Right lobe of liver (tissue), 6 donors: ENCODE results near the gene NOTCH1. TPM values are rescaled to one million over a fixed set of nuclear protein-coding genes. Genes with fewer than 3 reads are reported as not detected.
"Not testable (repeated sequence)": the region's sequence is repeated elsewhere in the genome, so short reads cannot be mapped to it uniquely, and the experiment has no call there.

ENCODE experiments used
- ATAC-seq, 4 donors: fragments of 200-7000 bp; cut with Tn5 transposase; one replicate each; pipeline ENCODE4 v1.9.1; 2020; ENCODE audit warnings: mild to moderate bottlenecking in 4 of 4, moderate library complexity in 4 of 4
- DNase-seq, 3 donors: peaks; one replicate each; pipeline ENCODE4 v3.0.0-alpha.2; 2020
- H3K27ac ChIP-seq, 3 donors: fragments of 200-600 bp; one replicate each; pipeline ENCODE4 v1.8.0; 2022
- H3K27me3 ChIP-seq, 2 donors: fragments of 200-600 bp; one replicate each; pipeline ENCODE4 v1.8.0; 2022
- H3K36me3 ChIP-seq, 4 donors: fragments of 200-600 bp; sonication (generic) in 1 of 4; one replicate each; pipeline versions ENCODE4 v1.5.1 to v1.8.0; 2017 to 2022; ENCODE audit warnings: control low read depth in 1 of 4
- H3K4me1 ChIP-seq, 4 donors: fragments of 200-600 bp; sonication (generic) in 1 of 4; one replicate each; pipeline versions ENCODE4 v1.5.1 to v1.8.0; 2017 to 2022; ENCODE audit warnings: control low read depth in 1 of 4
- H3K4me3 ChIP-seq, 3 donors: fragments of 200-600 bp; one replicate each; pipeline ENCODE4 v1.8.0; 2022
- H3K9me3 ChIP-seq, 4 donors: fragments of 200-600 bp; sonication (generic) in 1 of 4; one replicate each; pipeline versions ENCODE4 v1.5.1 to v1.8.0; 2017 to 2022; ENCODE audit warnings: control low read depth in 1 of 4
- POLR2A ChIP-seq: fragments of 450-650 bp; IDR thresholded peaks from one replicate; pipeline ENCODE4 v1.6.1; 2017; ENCODE audit warnings: antibody characterized with exemption, mild to moderate bottlenecking
- WGBS: methylation state at CpG from one replicate; pipeline ENCODE4 v1.1.6; 2018; ENCODE audit warnings: low coverage, low lambda C conversion rate; ENCODE audit not compliant: insufficient coverage; ENCODE audit errors: missing lambda C conversion rate; 5-methylcytosine and 5-hydroxymethylcytosine counted together
- intact Hi-C, 2 donors: fragments of 100-400 bp; cut with DNase I; formaldehyde crosslinking; loops; one replicate each; pipeline versions ENCODE4 v1.11.2 to v1.14.1; 2022
- total RNA-seq, 6 experiments: library from RNA; depleted of rRNA in 2 of 6; stranded (reverse); fragments of >200 nt in 2 of 6; fragmentation: NEBNext Ultra II Directional in 3 of 6; extraction: Animal tissue kit (Norgen Biotek cat#: 25700) in 3 of 6; gene quantifications; one replicate each; pipeline versions ENCODE4 v1.1.0 to v1.2.4, GENCODE V29; 2016 to 2023
- TF ChIP-seq, protein P1 (sequence below), 4 donors: fragments of 200-600 bp in 3 of 4; fragments of 450-650 bp in 1 of 4; IDR thresholded peaks; one replicate each; pipeline versions ENCODE4 v1.5.1 to v1.8.0; 2016 to 2022; ENCODE audit warnings: antibody characterized with exemption in 4 of 4, mild to moderate bottlenecking in 2 of 4
- donor health status: DM: no; HTN: yes; CAD: no.
- donor health status: DM: no; HTN: no; CAD: no.
- donor health status: DM: no; HTN: no; CAD: no.
- donor health status: DM: no; HTN: yes; CAD: no.
- donor health status: DM: no; HTN: yes; CAD: no.

NOTCH1 gene
- total RNA-seq, 6 experiments from 2014 or later, result 17.4 to 26.2 (median 19.3) TPM

DNA sequence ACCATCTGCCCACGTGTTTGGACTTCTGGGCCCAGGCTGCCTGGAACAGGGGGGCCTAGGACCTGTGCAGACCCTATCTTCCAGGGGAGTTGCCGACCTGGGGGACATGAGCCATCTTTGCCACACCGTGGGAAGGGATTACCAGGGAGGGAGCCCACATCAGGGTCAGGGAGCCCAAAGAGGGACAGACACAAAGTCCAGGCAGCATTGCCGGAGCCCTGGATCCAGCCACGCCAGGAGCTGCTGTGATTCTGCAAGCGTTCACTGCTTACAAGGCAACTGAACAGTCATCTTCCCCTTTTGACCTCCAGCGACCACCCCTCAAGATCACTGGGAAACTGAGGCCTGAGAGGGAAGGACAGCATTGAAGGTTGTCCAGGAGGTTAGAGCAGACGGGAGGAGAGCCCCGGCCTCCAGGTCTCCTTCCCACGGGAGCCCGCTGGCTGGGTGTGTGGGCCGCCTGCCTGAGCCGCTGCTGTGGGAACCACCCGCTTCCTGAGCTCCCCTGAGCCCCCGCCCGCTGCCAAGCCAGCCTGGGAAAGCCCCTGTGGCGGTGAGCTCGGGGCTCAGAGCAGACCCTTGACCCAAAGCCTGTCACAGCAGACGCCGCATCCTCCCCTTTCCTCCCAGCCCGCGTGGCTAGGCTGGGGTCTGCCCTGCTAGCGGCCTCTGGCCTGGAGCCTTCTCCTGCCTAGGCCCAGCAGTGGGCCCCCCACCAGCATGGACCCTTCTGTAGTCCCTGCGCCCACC lies 17.1 kb upstream of the NOTCH1 start:
- intact Hi-C loops, result no loop called here
- H3K27me3 ChIP-seq, result no peaks in the 10 kb centered on the region
- no peaks in the 10 kb centered on the region for H3K9me3 ChIP-seq
- H3K4me1 ChIP-seq, result peaks cover 0 to 45% (median 10%) of the 10 kb centered on the region in 4 donors
- ATAC-seq (no peak), DNase-seq (no peak)
- no peak overlapping the region for H3K27ac ChIP-seq
- WGBS, result 90% methylated on average over 4 of the region's 24 CpGs
- no peak for TF ChIP-seq POLR2A
- TF ChIP-seq, protein P1, sequence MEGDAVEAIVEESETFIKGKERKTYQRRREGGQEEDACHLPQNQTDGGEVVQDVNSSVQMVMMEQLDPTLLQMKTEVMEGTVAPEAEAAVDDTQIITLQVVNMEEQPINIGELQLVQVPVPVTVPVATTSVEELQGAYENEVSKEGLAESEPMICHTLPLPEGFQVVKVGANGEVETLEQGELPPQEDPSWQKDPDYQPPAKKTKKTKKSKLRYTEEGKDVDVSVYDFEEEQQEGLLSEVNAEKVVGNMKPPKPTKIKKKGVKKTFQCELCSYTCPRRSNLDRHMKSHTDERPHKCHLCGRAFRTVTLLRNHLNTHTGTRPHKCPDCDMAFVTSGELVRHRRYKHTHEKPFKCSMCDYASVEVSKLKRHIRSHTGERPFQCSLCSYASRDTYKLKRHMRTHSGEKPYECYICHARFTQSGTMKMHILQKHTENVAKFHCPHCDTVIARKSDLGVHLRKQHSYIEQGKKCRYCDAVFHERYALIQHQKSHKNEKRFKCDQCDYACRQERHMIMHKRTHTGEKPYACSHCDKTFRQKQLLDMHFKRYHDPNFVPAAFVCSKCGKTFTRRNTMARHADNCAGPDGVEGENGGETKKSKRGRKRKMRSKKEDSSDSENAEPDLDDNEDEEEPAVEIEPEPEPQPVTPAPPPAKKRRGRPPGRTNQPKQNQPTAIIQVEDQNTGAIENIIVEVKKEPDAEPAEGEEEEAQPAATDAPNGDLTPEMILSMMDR (IDR thresholded peaks at IDR 0.05), result no peak
- no peaks in the 10 kb centered on the region for H3K36me3 ChIP-seq
- H3K4me3 ChIP-seq, result no peak overlapping the region

- Histone ChIP-seq H3K27ac (no peak overlapping the region), H3K9me3 (no peaks in the 10 kb centered on the region), H3K36me3 (no peaks in the 10 kb centered on the region), H3K27me3 (no peaks in the 10 kb centered on the region), H3K4me1 (peaks cover 0 to 48% (median 12%) of the 10 kb centered on the region in 4 donors), H3K4me3 (no peak overlapping the region)
- TF ChIP-seq, protein P1 (IDR thresholded peaks at IDR 0.05), result no peak
- TF ChIP-seq POLR2A, result no peak
- intact Hi-C loops, result no loop called here
- WGBS, result 66% methylated on average over 6 of the region's 23 CpGs
- DNase-seq, result no peak
- no peak for ATAC-seq
Observed at GRCh38 chr9:136561779-136562178, 15.9 kb upstream of the NOTCH1 start.

- WGBS, result 71% methylated on average over 2 of the region's 3 CpGs
- H3K27me3 ChIP-seq, result no peaks in the 10 kb centered on the region
- no peaks in the 10 kb centered on the region for H3K36me3 ChIP-seq
- no peak overlapping the region for H3K4me3 ChIP-seq
- intact Hi-C loops, result no loop called here
- H3K9me3 ChIP-seq, result no peaks in the 10 kb centered on the region
- DNase-seq (no peak), ATAC-seq (no peak)
- peaks cover 0 to 46% (median 11%) of the 10 kb centered on the region in 4 donors for H3K4me1 ChIP-seq
- TF ChIP-seq POLR2A, result no peak
- TF ChIP-seq, protein P1 (IDR thresholded peaks at IDR 0.05), result no peak
- H3K27ac ChIP-seq, result no peak overlapping the region
Observed at GRCh38 chr9:136560586-136560985, 14.7 kb upstream of the NOTCH1 start.

DNA sequence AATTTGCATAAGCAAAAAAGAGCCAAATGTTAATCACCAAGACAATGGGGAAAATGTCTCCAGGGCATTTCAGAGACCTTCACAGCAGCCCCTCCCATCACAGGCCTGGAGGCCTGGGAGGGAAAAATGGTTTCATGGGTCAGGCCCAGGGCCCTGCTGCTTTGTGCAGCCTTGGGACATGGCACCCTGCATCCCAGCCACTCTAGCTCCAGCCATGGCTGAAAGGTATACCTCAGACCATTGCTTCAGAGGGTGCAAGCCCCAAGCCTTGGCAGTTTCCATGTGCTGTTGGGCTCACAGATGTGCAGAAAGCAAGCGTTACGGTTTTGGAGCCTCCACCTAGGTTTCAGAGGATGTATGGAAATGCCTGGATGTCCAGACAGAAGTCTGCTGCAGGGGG lies 13.5 kb upstream of the NOTCH1 start:
- no CpG with 5 or more reads among the region's 2 CpGs for WGBS

GRCh38 chr9:136558846-136559245 lies 13.0 kb upstream of the NOTCH1 start:
- peak in 1 of 4 donors; percentile 4 for ATAC-seq
- DNase-seq, H3K36me3 ChIP-seq, intact Hi-C loops, H3K4me3 ChIP-seq, H3K9me3 ChIP-seq, H3K27me3 ChIP-seq: not testable (repeated sequence)
- Histone ChIP-seq H3K4me1 (peaks cover 0 to 40% (median 14%) of the 10 kb centered on the region in 4 donors), H3K27ac (peak overlapping the region in 2 of 3 donors; percentile 39 to 43)
- WGBS, result 42% methylated on average over 5 of the region's 5 CpGs

More for the DNA sequence above, 13.5 kb upstream of the NOTCH1 start:
- intact Hi-C loops, H3K27ac ChIP-seq, ATAC-seq, H3K27me3 ChIP-seq, DNase-seq, H3K4me3 ChIP-seq, H3K36me3 ChIP-seq, H3K9me3 ChIP-seq: not testable (repeated sequence)
- H3K4me1 ChIP-seq, result peaks cover 0 to 45% (median 14%) of the 10 kb centered on the region in 4 donors
